CD14-positive monocyte (primary cell): ENCODE results near the gene CASTOR2. TPM values are rescaled to one million over a fixed set of nuclear protein-coding genes. Genes with fewer than 3 reads are reported as not detected.
"Not testable (repeated sequence)": the region's sequence is repeated elsewhere in the genome, so short reads cannot be mapped to it uniquely, and the experiment has no call there.

ENCODE experiments used
- DNase-seq, 3 donors: peaks; one replicate each; pipeline ENCODE4 v3.0.0-alpha.2; 2011 to 2022
- H2AFZ ChIP-seq: 2 replicates; pipeline ENCODE4 v1.6.0; 2012; ENCODE audit warnings: mild to moderate bottlenecking, low read depth, low read length, inconsistent platforms; ENCODE audit not compliant: insufficient read depth, poor library complexity, severe bottlenecking
- H3K27ac ChIP-seq, 2 donors: 1 replicate in 1 of 2; 2 replicates in 1 of 2; pipeline ENCODE4 v1.5.1; 2012 to 2013; ENCODE audit warnings: low read length in 2 of 2, control low read depth in 1 of 2, inconsistent platforms in 1 of 2, low read depth in 1 of 2, mild to moderate bottlenecking in 1 of 2
- H3K27me3 ChIP-seq, 2 donors: one replicate each; pipeline versions ENCODE4 v1.6.0 to v1.6.1; 2011 to 2013; ENCODE audit warnings: low read length in 2 of 2; ENCODE audit not compliant: control insufficient read depth in 2 of 2, insufficient read depth in 2 of 2
- H3K36me3 ChIP-seq, 2 donors: replicated peaks in 1 of 2; 1 replicate in 1 of 2; 2 replicates in 1 of 2; pipeline versions ENCODE4 v1.5.1 to v1.6.1; 2012 to 2013; ENCODE audit warnings: low read length in 2 of 2, control low read depth in 1 of 2, inconsistent platforms in 1 of 2, mild to moderate bottlenecking in 1 of 2; ENCODE audit not compliant: insufficient read depth in 2 of 2, control insufficient read depth in 1 of 2
- H3K4me1 ChIP-seq, 2 donors: 1 replicate in 1 of 2; 2 replicates in 1 of 2; pipeline versions ENCODE4 v1.5.1 to v1.6.1; 2012 to 2013; ENCODE audit warnings: low read length in 2 of 2, control low read depth in 1 of 2, inconsistent platforms in 1 of 2, mild to moderate bottlenecking in 1 of 2, moderate library complexity in 1 of 2; ENCODE audit not compliant: insufficient read depth in 2 of 2, control insufficient read depth in 1 of 2
- H3K4me2 ChIP-seq: replicated peaks from 2 replicates; pipeline ENCODE3; 2012; ENCODE audit warnings: low read length, moderate library complexity, mild to moderate bottlenecking; ENCODE audit not compliant: poor library complexity, severe bottlenecking; ENCODE audit errors: extremely low read depth
- H3K4me3 ChIP-seq, 3 experiments: fragments of 200-600 bp in 1 of 3; sonication (generic) in 1 of 3; replicated peaks in 1 of 3; 1 replicate in 2 of 3; 2 replicates in 1 of 3; pipeline ENCODE4 v1.5.1; 2011 to 2013; ENCODE audit warnings: low read length in 3 of 3, mild to moderate bottlenecking in 3 of 3, control low read depth in 2 of 3, low read depth in 2 of 3, inconsistent platforms in 1 of 3, moderate library complexity in 1 of 3
- H3K79me2 ChIP-seq: 2 replicates; pipeline ENCODE4 v1.6.0; 2012; ENCODE audit warnings: mild to moderate bottlenecking, control low read depth, inconsistent platforms, low read length, moderate library complexity; ENCODE audit not compliant: insufficient read depth
- H3K9ac ChIP-seq: 2 replicates; pipeline ENCODE4 v1.6.0; 2017; ENCODE audit warnings: low read length, mild to moderate bottlenecking; ENCODE audit not compliant: insufficient read depth, poor library complexity, severe bottlenecking
- H3K9me3 ChIP-seq, 2 donors: replicated peaks in 1 of 2; 1 replicate in 1 of 2; 2 replicates in 1 of 2; pipeline versions ENCODE4 v1.5.1 to v1.6.1; 2012 to 2013; ENCODE audit warnings: low read length in 2 of 2, control low read depth in 1 of 2; ENCODE audit not compliant: control insufficient read depth in 1 of 2, insufficient read depth in 1 of 2
- H4K20me1 ChIP-seq: 2 replicates; pipeline ENCODE4 v1.6.0; 2012; ENCODE audit warnings: mild to moderate bottlenecking, low read length, control low read depth, moderate library complexity; ENCODE audit not compliant: insufficient read depth
- H3K27ac Mint-ChIP-seq, 7 donors: one replicate each; pipeline ENCODE4 v1.8.0; 2020; ENCODE audit warnings: mild to moderate bottlenecking in 7 of 7, mixed read lengths in 7 of 7, moderate library complexity in 6 of 7, inconsistent platforms in 2 of 7
- H3K27me3 Mint-ChIP-seq, 3 donors: one replicate each; pipeline ENCODE4 v1.8.0; 2021 to 2022; ENCODE audit warnings: low read depth in 3 of 3, mild to moderate bottlenecking in 3 of 3, mixed read lengths in 3 of 3, moderate library complexity in 3 of 3, inconsistent platforms in 1 of 3
- H3K36me3 Mint-ChIP-seq, 2 donors: one replicate each; pipeline ENCODE4 v1.8.0; 2020; ENCODE audit warnings: mixed read lengths in 2 of 2, inconsistent platforms in 1 of 2, mild to moderate bottlenecking in 1 of 2
- H3K4me1 Mint-ChIP-seq: one replicate; pipeline ENCODE4 v1.8.0; 2020; ENCODE audit warnings: mild to moderate bottlenecking, mixed read lengths
- H3K4me3 Mint-ChIP-seq, 2 donors: one replicate each; pipeline ENCODE4 v1.8.0; 2020; ENCODE audit warnings: mild to moderate bottlenecking in 2 of 2, mixed read lengths in 2 of 2, moderate library complexity in 1 of 2
- H3K9me3 Mint-ChIP-seq, 7 donors: one replicate each; pipeline ENCODE4 v1.8.0; 2020 to 2022; ENCODE audit warnings: mixed read lengths in 7 of 7, mild to moderate bottlenecking in 6 of 7, moderate library complexity in 6 of 7, inconsistent platforms in 2 of 7
- WGBS: methylation state at CpG from one replicate; pipeline ENCODE4 v1.1.5; 2013; ENCODE audit warnings: missing lambda C conversion rate; ENCODE audit not compliant: insufficient coverage; 5-methylcytosine and 5-hydroxymethylcytosine counted together
- intact Hi-C, 2 donors: fragments of 100-400 bp; cut with micrococcal nuclease; formaldehyde crosslinking; loops; one replicate each; pipeline versions ENCODE4 v1.15.0 to v1.15.1; 2023
- polyA plus RNA-seq, 3 donors: library from polyadenylated mRNA; depleted of rRNA in 1 of 3; unstranded in 2 of 3; stranded (reverse) in 1 of 3; fragments of 300-500 nt in 2 of 3; fragments of >200 nt in 1 of 3; fragmentation: Illumina TruSeq in 2 of 3; gene quantifications; 1 replicate in 2 of 3; 2 replicates in 1 of 3; pipeline ENCODE4 v1.2.3, GENCODE V29; 2012 to 2021

CASTOR2 gene
- polyA plus RNA-seq, 3 donors: 0.29 to 2.4 (median 0.79) TPM

DNA sequence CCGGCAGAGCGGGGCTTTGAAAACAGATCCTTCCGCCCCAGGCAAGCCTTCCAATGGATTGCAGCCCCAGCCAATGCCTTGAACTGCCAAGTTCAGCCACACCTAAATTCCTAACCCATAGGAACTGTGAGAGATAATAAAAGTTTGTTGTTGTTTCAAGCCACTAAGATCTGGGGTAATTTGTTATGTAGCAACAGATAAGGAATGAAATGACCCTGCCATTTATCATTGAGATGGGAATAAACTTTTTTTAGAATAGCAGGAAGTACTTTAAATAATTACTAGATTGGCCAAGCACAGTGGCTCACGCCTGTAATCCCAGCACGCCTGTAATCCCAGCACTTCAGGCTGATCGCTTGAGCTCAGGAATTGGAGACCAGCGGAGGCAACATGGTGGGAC lies 11.5 kb downstream of the CASTOR2 start:
- not testable (repeated sequence) for H3K9ac ChIP-seq, H3K4me3 Mint-ChIP-seq
- WGBS: no CpG with 5 or more reads among the region's 7 CpGs

GRCh38 chr7:74977523-74977922 lies 13.0 kb downstream of the CASTOR2 start:
- H3K27me3 Mint-ChIP-seq, H2AFZ ChIP-seq, H3K36me3 ChIP-seq, intact Hi-C loops, H3K4me2 ChIP-seq, H4K20me1 ChIP-seq, DNase-seq, H3K79me2 ChIP-seq, H3K9me3 ChIP-seq, H3K27ac ChIP-seq, H3K36me3 Mint-ChIP-seq, H3K4me1 Mint-ChIP-seq, H3K4me1 ChIP-seq, H3K9ac ChIP-seq, H3K4me3 Mint-ChIP-seq, H3K4me3 ChIP-seq, H3K27ac Mint-ChIP-seq, H3K27me3 ChIP-seq, H3K9me3 Mint-ChIP-seq: not testable (repeated sequence)
- WGBS: no CpG with 5 or more reads among the region's 9 CpGs

More for the DNA sequence above, 11.5 kb downstream of the CASTOR2 start:
- H3K9me3 ChIP-seq, H3K27ac Mint-ChIP-seq, H3K4me2 ChIP-seq, H3K27ac ChIP-seq, intact Hi-C loops, H3K4me1 Mint-ChIP-seq, H3K27me3 Mint-ChIP-seq, H3K79me2 ChIP-seq, DNase-seq, H3K36me3 Mint-ChIP-seq, H3K9me3 Mint-ChIP-seq, H2AFZ ChIP-seq, H3K36me3 ChIP-seq, H3K4me3 ChIP-seq, H3K27me3 ChIP-seq, H4K20me1 ChIP-seq, H3K4me1 ChIP-seq: not testable (repeated sequence)

DNA sequence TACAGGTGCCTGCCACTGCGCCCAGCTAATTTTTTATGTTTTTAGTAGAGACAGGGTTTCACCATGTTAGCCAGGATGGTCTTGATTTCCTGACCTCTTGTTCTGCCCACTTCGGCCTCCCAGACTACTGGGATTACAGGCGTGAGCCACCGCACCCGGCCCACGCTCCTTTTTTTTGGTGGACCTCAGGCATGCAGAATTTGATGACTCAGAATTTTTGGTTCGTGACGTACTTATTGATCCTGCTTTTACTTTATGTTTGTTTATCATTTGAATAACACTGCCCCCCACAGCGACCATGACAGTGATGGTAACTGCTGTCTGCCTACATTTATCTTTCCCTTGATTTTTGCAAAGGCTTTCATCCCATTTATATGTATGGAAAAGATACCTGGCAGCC lies 23.9 kb downstream of the CASTOR2 start:
- intact Hi-C loops, H3K4me2 ChIP-seq, H3K27ac ChIP-seq, H2AFZ ChIP-seq, H3K79me2 ChIP-seq, H3K4me1 Mint-ChIP-seq, H3K36me3 ChIP-seq, H3K27me3 Mint-ChIP-seq, H3K9me3 ChIP-seq, H3K36me3 Mint-ChIP-seq, H3K4me1 ChIP-seq, H3K9me3 Mint-ChIP-seq, H3K9ac ChIP-seq, H3K4me3 ChIP-seq, H3K27me3 ChIP-seq, H3K27ac Mint-ChIP-seq, H3K4me3 Mint-ChIP-seq, H4K20me1 ChIP-seq, DNase-seq: not testable (repeated sequence)
- WGBS: 98% methylated on average over 5 of the region's 9 CpGs
